DOHH2 (cell line): Measurements from ENCODE around the gene ADGRA3.

Experiments used
- EZH2phosphoT487 ChIP-seq: fragments of 200-600 bp; sonication (generic); IDR thresholded peaks from 2 replicates; pipeline ENCODE4 v1.6.1; 2017; ENCODE audit warnings: borderline replicate concordance, mild to moderate bottlenecking, antibody characterized with exemption, low read length, moderate library complexity, mixed read lengths
- TF ChIP-seq, protein P1 (sequence below): fragments of 200-600 bp; sonication (generic); IDR thresholded peaks from one replicate; pipeline ENCODE4 v1.5.1; 2014; ENCODE audit warnings: antibody characterized with exemption, mild to moderate bottlenecking, low read depth, low read length; ENCODE audit not compliant: poor library complexity, severe bottlenecking

- no peak for TF ChIP-seq EZH2phosphoT487
- TF ChIP-seq, protein P1, sequence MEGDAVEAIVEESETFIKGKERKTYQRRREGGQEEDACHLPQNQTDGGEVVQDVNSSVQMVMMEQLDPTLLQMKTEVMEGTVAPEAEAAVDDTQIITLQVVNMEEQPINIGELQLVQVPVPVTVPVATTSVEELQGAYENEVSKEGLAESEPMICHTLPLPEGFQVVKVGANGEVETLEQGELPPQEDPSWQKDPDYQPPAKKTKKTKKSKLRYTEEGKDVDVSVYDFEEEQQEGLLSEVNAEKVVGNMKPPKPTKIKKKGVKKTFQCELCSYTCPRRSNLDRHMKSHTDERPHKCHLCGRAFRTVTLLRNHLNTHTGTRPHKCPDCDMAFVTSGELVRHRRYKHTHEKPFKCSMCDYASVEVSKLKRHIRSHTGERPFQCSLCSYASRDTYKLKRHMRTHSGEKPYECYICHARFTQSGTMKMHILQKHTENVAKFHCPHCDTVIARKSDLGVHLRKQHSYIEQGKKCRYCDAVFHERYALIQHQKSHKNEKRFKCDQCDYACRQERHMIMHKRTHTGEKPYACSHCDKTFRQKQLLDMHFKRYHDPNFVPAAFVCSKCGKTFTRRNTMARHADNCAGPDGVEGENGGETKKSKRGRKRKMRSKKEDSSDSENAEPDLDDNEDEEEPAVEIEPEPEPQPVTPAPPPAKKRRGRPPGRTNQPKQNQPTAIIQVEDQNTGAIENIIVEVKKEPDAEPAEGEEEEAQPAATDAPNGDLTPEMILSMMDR: no peak
Measured at GRCh38 chr4:22537864-22538263, 22.0 kb upstream of the ADGRA3 start.
